A673 (cell line): ENCODE results near the gene STK31. TPM values are rescaled to one million over a fixed set of nuclear protein-coding genes. Genes with fewer than 3 reads are reported as not detected.

Experiments used
- BruUV-seq: library from RNA; stranded (reverse); fragments of 400-500 nt; replicated peaks from 2 replicates; lab custom pipeline; 2021; lab: Mats Ljungman, UMichigan
- CTCF ChIA-PET: fragments of 300-600 bp; sonication (Branson Sonifier 250); formaldehyde crosslinking; loops from one replicate; lab custom pipeline; 2022; ENCODE audit warnings: antibody characterized with exemption; lab: Charles Lee
- POLR2A ChIA-PET: fragments of 300-600 bp; sonication (Branson Sonifier 250); formaldehyde crosslinking; loops from one replicate; lab custom pipeline; 2022; ENCODE audit warnings: antibody characterized with exemption; ENCODE audit not compliant: low non-redundant PET; lab: Charles Lee
- DNase-seq: peaks from one replicate; pipeline ENCODE4 v3.0.0-alpha.2; 2015; ENCODE audit warnings: low spot score
- H3K27ac ChIP-seq: fragments of 200-600 bp; sonication (generic); 2 replicates; pipeline ENCODE4 v1.5.1; 2016; ENCODE audit warnings: mixed run types, low read depth, mild to moderate bottlenecking, mixed read lengths, antibody characterized with exemption, low read length; ENCODE audit not compliant: poor library complexity, severe bottlenecking
- H3K27me3 ChIP-seq: fragments of 200-600 bp; sonication (generic); replicated peaks from 2 replicates; pipeline ENCODE4 v1.6.1; 2017; ENCODE audit warnings: mixed run types, low read depth, mild to moderate bottlenecking, mixed read lengths, antibody characterized with exemption, low read length; ENCODE audit not compliant: insufficient read depth, poor library complexity
- H3K36me3 ChIP-seq: fragments of 200-600 bp; sonication (generic); 2 replicates; pipeline ENCODE4 v1.6.1; 2016; ENCODE audit warnings: mixed run types, mild to moderate bottlenecking, mixed read lengths, antibody characterized with exemption, low read length; ENCODE audit not compliant: insufficient read depth, poor library complexity, severe bottlenecking
- H3K4me1 ChIP-seq: fragments of 200-600 bp; sonication (generic); 2 replicates; pipeline ENCODE4 v1.6.1; 2017; ENCODE audit warnings: mixed run types, mild to moderate bottlenecking, mixed read lengths, antibody characterized with exemption, low read length; ENCODE audit not compliant: insufficient read depth, poor library complexity, severe bottlenecking
- H3K4me3 ChIP-seq: fragments of 200-600 bp; sonication (generic); 2 replicates; pipeline ENCODE4 v1.5.1; 2016; ENCODE audit warnings: low read depth, mixed run types, mild to moderate bottlenecking, mixed read lengths, low read length; ENCODE audit not compliant: poor library complexity, severe bottlenecking
- H3K9me3 ChIP-seq: fragments of 200-600 bp; sonication (generic); 2 replicates; pipeline ENCODE4 v1.6.1; 2016; ENCODE audit warnings: mixed run types, low read depth, mild to moderate bottlenecking, mixed read lengths, antibody characterized with exemption, low read length; ENCODE audit not compliant: poor library complexity, severe bottlenecking
- CTCF ChIP-seq: fragments of 300-800, 200-600 bp; sonication (generic); conservative IDR thresholded peaks from 2 replicates; pipeline ENCODE4 v1.5.1; 2017; ENCODE audit warnings: low read depth, mild to moderate bottlenecking, antibody characterized with exemption, low read length, moderate library complexity, mixed read lengths
- EZH2 ChIP-seq: fragments of 200-600 bp; sonication (generic); IDR thresholded peaks from 2 replicates; pipeline ENCODE4 v1.6.1; 2017; ENCODE audit warnings: borderline replicate concordance, low read depth, mild to moderate bottlenecking, mixed read lengths, antibody characterized with exemption, low read length; ENCODE audit not compliant: poor library complexity, severe bottlenecking
- intact Hi-C: fragments of 100-400 bp; cut with micrococcal nuclease; formaldehyde crosslinking; loops from one replicate; pipeline ENCODE4 v1.10.0; 2022; ENCODE audit not compliant: unreplicated experiment
- total RNA-seq: library from RNA; stranded (reverse); gene quantifications from 2 replicates; pipeline ENCODE4 v1.2.3, GENCODE V29; 2021

The STK31 gene
- total RNA-seq, 1 experiment from 2014 or later, result 0.34 TPM

GRCh38 chr7:23685731-23686130 is 24.3 kb upstream of the STK31 start:
- no peaks in the 10 kb centered on the region for H3K9me3 ChIP-seq
- no peak overlapping the region for H3K4me3 ChIP-seq
- TF ChIP-seq CTCF (no peak), EZH2 (no peak)
- ChIA-PET POLR2A (no interaction called here), CTCF (no interaction called here)
- H3K4me1 ChIP-seq, result no peaks in the 10 kb centered on the region
- no peaks in the 10 kb centered on the region for H3K27me3 ChIP-seq
- no peak for DNase-seq
- no TSS peak for BruUV-seq
- intact Hi-C loops, result no loop called here
- no peak overlapping the region for H3K27ac ChIP-seq
- H3K36me3 ChIP-seq, result no peaks in the 10 kb centered on the region

- no peak for DNase-seq
- no peaks in the 10 kb centered on the region for H3K9me3 ChIP-seq
- no peaks in the 10 kb centered on the region for H3K36me3 ChIP-seq
- H3K27me3 ChIP-seq, result no peaks in the 10 kb centered on the region
- TF ChIP-seq EZH2 (no peak), CTCF (no peak)
- no peak overlapping the region for H3K4me3 ChIP-seq
- H3K4me1 ChIP-seq, result no peaks in the 10 kb centered on the region
- no TSS peak for BruUV-seq
- ChIA-PET POLR2A (no interaction called here), CTCF (no interaction called here)
- intact Hi-C loops, result no loop called here
- no peak overlapping the region for H3K27ac ChIP-seq
Measured at GRCh38 chr7:23687011-23687410, 23.0 kb upstream of the STK31 start.

- no TSS peak for BruUV-seq
- ChIA-PET CTCF (no interaction called here), POLR2A (no interaction called here)
- Histone ChIP-seq H3K27me3 (no peaks in the 10 kb centered on the region), H3K4me3 (no peak overlapping the region), H3K9me3 (no peaks in the 10 kb centered on the region), H3K4me1 (no peaks in the 10 kb centered on the region), H3K27ac (no peak overlapping the region), H3K36me3 (no peaks in the 10 kb centered on the region)
- TF ChIP-seq CTCF (no peak), EZH2 (no peak)
- intact Hi-C loops, result loop anchor here (1.0 kb wide), 1 partner anchor 8 kb away; no protein-coding TSS in a partner anchor
- DNase-seq, result no peak
Measured at GRCh38 chr7:23689165-23689564, 20.9 kb upstream of the STK31 start.
